Breast epithelium (tissue), 4 donors: ENCODE results near the gene MTHFR. TPM values are rescaled to one million over a fixed set of nuclear protein-coding genes. Genes with fewer than 3 reads are reported as not detected.
A peak's percentile ranks its signal among the peaks of the same experiment; 100 is the strongest.

Source experiments
- DNase-seq, 2 donors: peaks; one replicate each; pipeline ENCODE4 v3.0.0-alpha.2; 2019; ENCODE audit warnings: low spot score in 2 of 2
- H3K27ac ChIP-seq, 2 donors: fragments of 200-600 bp; sonication (generic) in 1 of 2; one replicate each; pipeline ENCODE4 v1.5.1; 2016 to 2019; ENCODE audit warnings: mild to moderate bottlenecking in 1 of 2
- H3K27me3 ChIP-seq, 2 donors: fragments of 200-600 bp; sonication (generic) in 1 of 2; one replicate each; pipeline versions ENCODE4 v1.5.1 to v1.6.0; 2017 to 2019; ENCODE audit warnings: control low read depth in 1 of 2, mild to moderate bottlenecking in 1 of 2
- H3K36me3 ChIP-seq: fragments of 200-600 bp; one replicate; pipeline ENCODE4 v1.5.1; 2019
- H3K4me1 ChIP-seq, 2 donors: fragments of 200-600 bp; sonication (generic); one replicate each; pipeline ENCODE4 v1.5.1; 2016 to 2019; ENCODE audit warnings: control low read depth in 1 of 2
- H3K4me3 ChIP-seq, 3 donors: fragments of 200-600 bp; sonication (generic); 1 replicate in 2 of 3; 2 replicates in 1 of 3; pipeline ENCODE4 v1.5.1; 2016 to 2019; ENCODE audit warnings: mild to moderate bottlenecking in 3 of 3, moderate library complexity in 2 of 3
- H3K9me3 ChIP-seq, 2 donors: fragments of 200-600 bp; sonication (generic) in 1 of 2; one replicate each; pipeline ENCODE4 v1.5.1; 2016 to 2019; ENCODE audit warnings: control low read depth in 1 of 2
- CTCF ChIP-seq, 3 donors: fragments of 450-650 bp; IDR thresholded peaks; one replicate each; pipeline ENCODE4 v1.5.1; 2016 to 2017; ENCODE audit warnings: antibody characterized with exemption in 3 of 3, mild to moderate bottlenecking in 3 of 3, moderate library complexity in 3 of 3
- POLR2A ChIP-seq: fragments of 450-650 bp; IDR thresholded peaks from one replicate; pipeline ENCODE4 v1.6.1; 2016; ENCODE audit warnings: antibody characterized with exemption, mild to moderate bottlenecking, moderate library complexity
- POLR2AphosphoS5 ChIP-seq, 3 donors: sonication (generic); formaldehyde crosslinking; IDR thresholded peaks; one replicate each; pipeline ENCODE4 v1.6.1; 2017; ENCODE audit warnings: antibody characterized with exemption in 3 of 3
- intact Hi-C: fragments of 100-400 bp; cut with DNase I; formaldehyde crosslinking; loops from one replicate; pipeline ENCODE4 v1.15.1; 2023; ENCODE audit warnings: low total_unique reads
- total RNA-seq, 3 donors: library from RNA; depleted of rRNA; stranded (reverse); fragments of >200 nt; gene quantifications; one replicate each; pipeline ENCODE4 v1.1.0, GENCODE V29; 2016

MTHFR gene
- total RNA-seq, 3 donors from 2014 or later, result 24.6 to 42.0 (median 30.0) TPM

GRCh38 chr1:11738783-11739182 lies 67.0 kb downstream of the MTHFR start:
- intact Hi-C loops, result no loop called here
- no peak for TF ChIP-seq POLR2AphosphoS5 (IDR thresholded peaks at IDR 0.05)
- TF ChIP-seq CTCF (IDR thresholded peaks at IDR 0.05), result no peak

GRCh38 chr1:11738096-11738495 lies 67.7 kb downstream of the MTHFR start:
- peaks cover 0 to 7% of the 10 kb centered on the region in 2 donors for H3K4me1 ChIP-seq
- TF ChIP-seq POLR2AphosphoS5 (IDR thresholded peaks at IDR 0.05) (no peak), CTCF (IDR thresholded peaks at IDR 0.05) (no peak), POLR2A (no peak)
- H3K36me3 ChIP-seq, result no peaks in the 10 kb centered on the region
- DNase-seq, result no peak
- no peak overlapping the region for H3K4me3 ChIP-seq
- peak overlapping the region; percentile 93 to 99 for H3K27ac ChIP-seq
- intact Hi-C loops, result no loop called here
- H3K9me3 ChIP-seq, result no peaks in the 10 kb centered on the region
- H3K27me3 ChIP-seq, result no peaks in the 10 kb centered on the region

More at GRCh38 chr1:11738783-11739182, 67.0 kb downstream of the MTHFR start:
- Histone ChIP-seq H3K9me3 (no peaks in the 10 kb centered on the region), H3K4me3 (no peak overlapping the region), H3K27me3 (no peaks in the 10 kb centered on the region), H3K36me3 (no peaks in the 10 kb centered on the region), H3K27ac (peak overlapping the region in 1 of 2 donors; percentile 11), H3K4me1 (peaks cover 0 to 7% of the 10 kb centered on the region in 2 donors)
- no peak for DNase-seq

- Histone ChIP-seq H3K4me3 (peak overlapping the region; percentile 88 to 96 (median 88)), H3K9me3 (no peaks in the 10 kb centered on the region), H3K4me1 (peaks cover 3 to 7% of the 10 kb centered on the region in 2 donors), H3K27me3 (no peaks in the 10 kb centered on the region), H3K27ac (peak overlapping the region; percentile 93 to 99), H3K36me3 (no peaks in the 10 kb centered on the region)
- no peak for DNase-seq
- TF ChIP-seq POLR2AphosphoS5 (IDR thresholded peaks at IDR 0.05) (peak in 2 of 3 donors; percentile 15 to 61), CTCF (IDR thresholded peaks at IDR 0.05) (no peak), POLR2A (no peak)
- intact Hi-C loops, result no loop called here
Observed at GRCh38 chr1:11736746-11737639, 68.8 kb downstream of the MTHFR start.

GRCh38 chr1:11735854-11736745 lies 69.7 kb downstream of the MTHFR start, which contains the start of gene AGTRAP:
TSS of gene AGTRAP (plus strand) at chr1:11736136. CDS start at chr1:11736209, 73 bp downstream.
- peak within 1 kb of the TSS; percentile 88 to 96 (median 88) for H3K4me3 ChIP-seq
- peak within 1 kb of the TSS; percentile 93 to 99 for H3K27ac ChIP-seq
- H3K27me3 ChIP-seq, result no peaks in the 10 kb centered on the region
- intact Hi-C loops, result no loop called here
- no peaks in the 10 kb centered on the region for H3K36me3 ChIP-seq
- H3K4me1 ChIP-seq, result peaks cover 6 to 7% of the 10 kb centered on the region in 2 donors
- no peaks in the 10 kb centered on the region for H3K9me3 ChIP-seq
- peak; percentile 39 to 92 (median 67) for TF ChIP-seq POLR2AphosphoS5 (IDR thresholded peaks at IDR 0.05)
- peak; percentile 67 for TF ChIP-seq POLR2A
- TF ChIP-seq CTCF (IDR thresholded peaks at IDR 0.05), result no peak
- peak; percentile 93 to 98 for DNase-seq

Other genes starting within 250 kb of the MTHFR start
- 10 to 100 TPM in 2 of 3 donors, 1 to 10 TPM in 1; 1.3 to 49.3 (median 40.6) TPM for gene FBXO2, start 151.5 kb downstream of the MTHFR start, total RNA-seq
- gene FBXO44, start 151.1 kb downstream of the MTHFR start, total RNA-seq, result 10 to 100 TPM; 14.1 to 32.1 (median 31.3) TPM
- 10 to 100 TPM; 10.2 to 17.0 (median 16.5) TPM for gene FBXO6, start 141.8 kb downstream of the MTHFR start, total RNA-seq
- 10 to 100 TPM; 31.8 to 58.7 (median 47.7) TPM for gene MAD2L2, start 124.8 kb downstream of the MTHFR start, total RNA-seq
- gene DRAXIN, start 114.3 kb downstream of the MTHFR start, total RNA-seq, result under 1 TPM; under 0.01 to 0.15 (median under 0.01) TPM
- gene AGTRAP, start 69.8 kb downstream of the MTHFR start, total RNA-seq, result 10 to 100 TPM; 61.9 to 74.7 (median 66.4) TPM
- 1 to 10 TPM in 1 of 3 donors, not detected in 2; 1.3 TPM for gene C1orf167, start 43.8 kb downstream of the MTHFR start, total RNA-seq
- gene CLCN6, start 227 bp upstream of the MTHFR start, total RNA-seq, result 10 to 100 TPM; 14.6 to 21.1 (median 16.7) TPM
- under 1 TPM in 1 of 3 donors, not detected in 2; 0.66 TPM for gene NPPA, start 41.8 kb upstream of the MTHFR start, total RNA-seq
- gene NPPB, start 53.0 kb upstream of the MTHFR start, total RNA-seq, result not detected
- 10 to 100 TPM; 40.3 to 62.7 (median 51.4) TPM for gene KIAA2013, start 120.5 kb upstream of the MTHFR start, total RNA-seq
- gene PLOD1, start 128.8 kb upstream of the MTHFR start, total RNA-seq, result 10 to 100 TPM; 45.9 to 86.1 (median 57.5) TPM
- gene MFN2, start 174.5 kb upstream of the MTHFR start, total RNA-seq, result 10 to 100 TPM; 51.4 to 64.9 (median 62.1) TPM
- 10 to 100 TPM; 29.0 to 34.4 (median 33.8) TPM for gene MIIP, start 213.5 kb upstream of the MTHFR start, total RNA-seq